Fibroblast of lung (primary cell): ENCODE results near the gene PRRX2. TPM values are rescaled to one million over a fixed set of nuclear protein-coding genes. Genes with fewer than 3 reads are reported as not detected.

ENCODE experiments used
- DNase-seq, 2 donors: peaks; one replicate each; pipeline versions ENCODE4 v3.0.0 to v3.0.0-alpha.2; 2010; ENCODE audit warnings: low read depth in 2 of 2
- H2AFZ ChIP-seq: 2 replicates; pipeline ENCODE4 v1.5.1; 2012; ENCODE audit warnings: low read length, control low read depth, inconsistent platforms
- H3K27ac ChIP-seq: 2 replicates; pipeline ENCODE4 v1.5.1; 2011; ENCODE audit warnings: low read length, control low read depth; ENCODE audit not compliant: insufficient read depth
- H3K27me3 ChIP-seq: 2 replicates; pipeline ENCODE4 v1.5.1; 2011; ENCODE audit warnings: mild to moderate bottlenecking, low read length; ENCODE audit not compliant: control insufficient read depth, insufficient read depth
- H3K36me3 ChIP-seq: 2 replicates; pipeline ENCODE4 v1.5.1; 2011; ENCODE audit warnings: low read length; ENCODE audit not compliant: control insufficient read depth, insufficient read depth
- H3K4me1 ChIP-seq: 2 replicates; pipeline ENCODE4 v1.5.1; 2011; ENCODE audit warnings: low read length; ENCODE audit not compliant: control insufficient read depth, insufficient read depth; ENCODE audit errors: extremely low read depth
- H3K4me2 ChIP-seq: 2 replicates; pipeline ENCODE4 v1.5.1; 2011; ENCODE audit warnings: low read length, control low read depth; ENCODE audit not compliant: insufficient read depth; ENCODE audit errors: extremely low read depth
- H3K4me3 ChIP-seq, 4 experiments: fragments of 200-600 bp in 1 of 4; sonication (generic) in 1 of 4; replicated peaks in 1 of 4; 2 replicates each; pipeline ENCODE4 v1.5.1; 2011 to 2016; ENCODE audit warnings: low read length in 4 of 4, low read depth in 3 of 4, mild to moderate bottlenecking in 3 of 4, control low read depth in 2 of 4, inconsistent platforms in 1 of 4, mixed read lengths in 1 of 4; ENCODE audit not compliant: insufficient read depth in 1 of 4; ENCODE audit errors: control extremely low read depth in 1 of 4
- H3K79me2 ChIP-seq: 2 replicates; pipeline ENCODE4 v1.5.1; 2012; ENCODE audit warnings: mild to moderate bottlenecking, low read length, inconsistent platforms; ENCODE audit not compliant: control insufficient read depth, insufficient read depth
- H3K9ac ChIP-seq: 2 replicates; pipeline ENCODE4 v1.5.1; 2011; ENCODE audit warnings: mild to moderate bottlenecking, low read length, control low read depth; ENCODE audit not compliant: insufficient read depth
- H3K9me3 ChIP-seq: 2 replicates; pipeline ENCODE4 v1.5.1; 2012; ENCODE audit warnings: low read depth, low read length; ENCODE audit not compliant: control insufficient read depth, insufficient read depth
- H4K20me1 ChIP-seq: 2 replicates; pipeline ENCODE4 v1.5.1; 2011; ENCODE audit warnings: low read length; ENCODE audit not compliant: control insufficient read depth, insufficient read depth; ENCODE audit errors: extremely low read depth
- EZH2 ChIP-seq: IDR thresholded peaks from 2 replicates; pipeline ENCODE4 v1.5.1; 2012; ENCODE audit warnings: low read length, control low read depth, mild to moderate bottlenecking; ENCODE audit errors: missing control alignments
- polyA plus RNA-seq, 2 donors: library from polyadenylated mRNA; depleted of rRNA in 1 of 2; stranded (reverse) in 1 of 2; unstranded in 1 of 2; fragments of >200 nt; gene quantifications; 2 replicates each; pipeline ENCODE4 v1.2.1, GENCODE V29; 2011 to 2012; ENCODE audit warnings: missing spikeins in 1 of 2
- total RNA-seq: library from RNA; depleted of rRNA; stranded (reverse); fragments of >200 nt; gene quantifications from 2 replicates; pipeline ENCODE4 v1.2.1, GENCODE V29; 2014
- TF ChIP-seq, protein P1 (sequence below), 2 donors: IDR thresholded peaks in 1 of 2; conservative IDR thresholded peaks in 1 of 2; 1 replicate in 1 of 2; 2 replicates in 1 of 2; pipeline ENCODE4 v1.5.1; 2011 to 2012; ENCODE audit warnings: low read length in 2 of 2, control low read depth in 1 of 2, inconsistent platforms in 1 of 2, low read depth in 1 of 2, mild to moderate bottlenecking in 1 of 2

PRRX2 gene
- total and polyA plus RNA-seq, 2 donors (not counting 1 experiment from before 2014, with no cell fraction given) = 4.4 to 11.7 TPM

DNA sequence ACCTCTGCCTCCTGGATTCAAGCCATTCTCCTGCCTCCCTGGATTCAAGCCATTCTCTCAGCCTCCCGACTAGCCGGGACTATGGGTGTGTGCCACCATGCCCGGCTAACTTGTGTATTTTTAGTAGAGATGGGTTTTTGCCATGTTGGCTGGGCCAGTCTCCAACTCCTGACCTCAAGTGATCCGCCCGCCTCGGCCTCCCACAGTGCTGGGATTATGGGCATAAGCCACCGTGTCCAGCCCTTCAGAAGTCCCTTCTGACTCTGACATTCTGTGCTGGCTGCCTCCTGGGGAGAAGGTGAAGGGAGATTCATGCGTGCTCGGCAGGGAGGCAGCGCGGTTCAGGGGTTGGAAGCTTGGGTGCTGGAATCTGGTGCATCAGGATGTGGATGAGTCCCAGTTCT, 28.8 kb downstream of the PRRX2 start:
- Histone ChIP-seq H3K4me1 (peaks cover 6% of the 10 kb centered on the region), H3K4me2 (no peak overlapping the region), H4K20me1 (no peaks in the 10 kb centered on the region), H3K9ac (no peak overlapping the region), H3K27me3 (no peaks in the 10 kb centered on the region), H3K9me3 (no peaks in the 10 kb centered on the region), H3K79me2 (no peaks in the 10 kb centered on the region), H3K27ac (no peak overlapping the region), H2AFZ (no peak overlapping the region), H3K4me3 (no peak overlapping the region), H3K36me3 (no peaks in the 10 kb centered on the region)
- no peak for DNase-seq
- TF ChIP-seq, protein P1, sequence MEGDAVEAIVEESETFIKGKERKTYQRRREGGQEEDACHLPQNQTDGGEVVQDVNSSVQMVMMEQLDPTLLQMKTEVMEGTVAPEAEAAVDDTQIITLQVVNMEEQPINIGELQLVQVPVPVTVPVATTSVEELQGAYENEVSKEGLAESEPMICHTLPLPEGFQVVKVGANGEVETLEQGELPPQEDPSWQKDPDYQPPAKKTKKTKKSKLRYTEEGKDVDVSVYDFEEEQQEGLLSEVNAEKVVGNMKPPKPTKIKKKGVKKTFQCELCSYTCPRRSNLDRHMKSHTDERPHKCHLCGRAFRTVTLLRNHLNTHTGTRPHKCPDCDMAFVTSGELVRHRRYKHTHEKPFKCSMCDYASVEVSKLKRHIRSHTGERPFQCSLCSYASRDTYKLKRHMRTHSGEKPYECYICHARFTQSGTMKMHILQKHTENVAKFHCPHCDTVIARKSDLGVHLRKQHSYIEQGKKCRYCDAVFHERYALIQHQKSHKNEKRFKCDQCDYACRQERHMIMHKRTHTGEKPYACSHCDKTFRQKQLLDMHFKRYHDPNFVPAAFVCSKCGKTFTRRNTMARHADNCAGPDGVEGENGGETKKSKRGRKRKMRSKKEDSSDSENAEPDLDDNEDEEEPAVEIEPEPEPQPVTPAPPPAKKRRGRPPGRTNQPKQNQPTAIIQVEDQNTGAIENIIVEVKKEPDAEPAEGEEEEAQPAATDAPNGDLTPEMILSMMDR (conservative IDR thresholded peaks at IDR 0.05 in 1 of 2, IDR thresholded peaks at IDR 0.05 in 1 of 2; ENCODE audit: low read depth in 1 of 2, low read length in 2 of 2) = no peak
- no peak for TF ChIP-seq EZH2

DNA sequence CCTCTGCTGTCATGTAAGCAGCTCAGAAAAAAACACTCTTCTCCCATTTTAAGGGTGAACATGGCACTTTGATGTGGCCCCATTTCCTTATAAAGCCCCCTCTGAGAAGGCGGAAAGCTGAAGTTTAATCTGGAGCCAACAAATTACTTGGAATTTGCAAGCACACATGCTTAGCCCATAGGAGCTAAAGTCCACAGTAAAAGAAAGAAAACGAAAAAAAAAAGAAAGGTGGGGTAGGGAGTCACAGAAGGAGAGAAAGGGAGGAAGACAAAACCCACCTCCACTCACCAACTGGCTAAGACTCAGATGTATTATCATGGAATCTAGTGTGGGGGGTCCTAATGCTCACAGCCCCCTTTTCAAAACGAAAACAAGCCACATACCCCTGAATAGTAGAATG, 30.4 kb downstream of the PRRX2 start:
- no peaks in the 10 kb centered on the region for H3K9me3 ChIP-seq
- H2AFZ ChIP-seq = no peak overlapping the region
- H3K79me2 ChIP-seq = no peaks in the 10 kb centered on the region
- no peaks in the 10 kb centered on the region for H3K27me3 ChIP-seq
- TF ChIP-seq EZH2 = no peak
- TF ChIP-seq, protein P1 (conservative IDR thresholded peaks at IDR 0.05 in 1 of 2, IDR thresholded peaks at IDR 0.05 in 1 of 2; ENCODE audit: low read depth in 1 of 2, low read length in 2 of 2) = no peak
- H4K20me1 ChIP-seq = no peaks in the 10 kb centered on the region
- no peaks in the 10 kb centered on the region for H3K36me3 ChIP-seq
- no peak overlapping the region for H3K27ac ChIP-seq
- no peak for DNase-seq
- H3K4me1 ChIP-seq = peaks cover 6% of the 10 kb centered on the region
- no peak overlapping the region for H3K4me3 ChIP-seq
- H3K4me2 ChIP-seq = no peak overlapping the region
- no peak overlapping the region for H3K9ac ChIP-seq

DNA sequence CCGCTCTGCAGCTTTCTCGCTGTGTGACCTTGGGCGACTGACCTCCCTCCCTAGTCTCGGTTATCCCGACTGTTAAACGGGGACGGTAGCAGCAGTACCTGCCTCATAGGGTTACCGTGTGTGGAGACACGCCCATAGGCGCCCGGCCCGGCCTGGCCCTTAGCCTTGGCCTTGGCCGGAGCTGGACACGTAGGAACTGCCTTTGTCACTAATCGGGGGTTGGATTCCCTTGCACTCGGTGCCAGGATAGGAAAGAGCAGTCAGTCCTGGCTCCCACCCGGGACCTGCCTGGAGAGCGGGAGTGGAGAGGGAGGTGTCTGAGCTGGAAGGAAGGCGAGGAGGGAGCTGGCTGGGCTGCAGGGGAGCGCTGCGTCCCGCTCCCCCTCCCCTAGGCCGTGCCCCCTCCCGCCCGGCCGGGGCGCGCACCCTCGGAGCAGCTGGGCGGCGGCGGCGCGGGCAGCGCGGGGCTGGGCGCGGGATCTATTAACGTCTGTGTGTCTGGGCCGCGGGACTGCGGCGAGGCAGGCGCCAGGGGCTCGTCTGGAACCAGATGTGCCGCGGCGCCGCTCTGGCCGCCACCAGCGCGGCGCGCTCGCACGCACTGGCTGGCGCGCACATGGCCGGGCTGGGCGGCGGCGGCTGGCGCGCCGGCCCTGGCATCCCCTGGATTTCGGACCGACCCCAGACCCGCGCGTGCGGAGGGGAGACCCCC, 31.7 kb downstream of the PRRX2 start:
- DNase-seq = peak; percentile 36 to 63
- Histone ChIP-seq H3K79me2 (no peaks in the 10 kb centered on the region), H3K4me1 (peaks cover 6% of the 10 kb centered on the region), H3K36me3 (no peaks in the 10 kb centered on the region), H3K27me3 (no peaks in the 10 kb centered on the region), H2AFZ (peak overlapping the region; percentile 40), H3K4me3 (peak overlapping the region; percentile 14 to 49 (median 34)), H3K9ac (peak overlapping the region; percentile 89), H3K9me3 (no peaks in the 10 kb centered on the region), H4K20me1 (no peaks in the 10 kb centered on the region), H3K27ac (peak overlapping the region; percentile 88), H3K4me2 (peak overlapping the region; percentile 84)
- TF ChIP-seq EZH2 = no peak
- TF ChIP-seq, protein P1 (conservative IDR thresholded peaks at IDR 0.05 in 1 of 2, IDR thresholded peaks at IDR 0.05 in 1 of 2; ENCODE audit: low read depth in 1 of 2, low read length in 2 of 2) = no peak
